ENCODE measurements around the gene GAL3ST2.
"Not testable (repeated sequence)": the region's sequence is repeated elsewhere in the genome, so short reads cannot be mapped to it uniquely, and the experiment has no call there.

Gene GAL3ST2

DNA sequence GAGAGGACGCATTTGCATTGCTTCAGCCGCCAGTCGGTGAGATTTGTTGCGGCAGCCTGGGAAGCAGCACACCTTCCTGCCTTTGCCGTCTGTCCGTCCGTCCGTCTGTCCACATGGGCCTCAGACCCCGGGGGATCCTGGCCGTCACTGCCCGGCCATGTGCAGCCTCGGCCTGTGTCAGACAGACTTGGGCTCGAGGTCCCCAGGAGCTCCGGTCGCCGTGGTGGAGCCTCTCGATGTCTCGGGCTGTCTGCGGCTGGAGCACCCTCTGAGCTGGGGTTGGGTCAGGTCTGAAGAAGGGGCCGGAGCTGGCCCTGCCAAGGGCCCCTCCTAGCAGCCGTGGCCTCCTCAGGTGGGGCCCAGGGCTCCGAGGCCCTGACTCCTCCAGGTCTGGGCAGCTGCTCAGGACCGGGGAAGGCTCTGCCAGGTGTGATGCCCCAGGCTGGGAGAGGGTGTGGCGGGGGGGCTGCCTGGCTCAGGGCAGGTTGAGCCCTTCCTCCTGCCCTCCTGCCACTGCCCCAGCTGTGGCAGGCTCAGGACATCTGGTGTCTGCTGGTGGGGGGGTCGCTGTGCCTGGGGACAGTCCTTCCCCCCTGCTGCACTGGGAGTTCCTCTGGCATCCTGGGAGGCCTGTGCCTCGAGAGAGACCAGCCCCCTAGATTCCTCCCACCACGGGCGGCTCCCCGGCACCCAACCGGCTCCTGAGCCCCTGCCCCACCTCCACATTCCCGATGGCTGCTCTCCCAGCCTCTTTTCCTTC, 44.2 kb downstream of the GAL3ST2 start:
- Mint-ChIP-seq H3K36me3 (no peaks in the 10 kb centered on the region), H3K4me1 (ENCODE audit: low read depth) (peaks cover 2% of the 10 kb centered on the region), H3K27ac (no peak overlapping the region), H3K9me3 (ENCODE audit: low read depth) (no peaks in the 10 kb centered on the region), H3K4me3 (no peak overlapping the region), H3K27me3 (peaks cover 3% of the 10 kb centered on the region)

DNA sequence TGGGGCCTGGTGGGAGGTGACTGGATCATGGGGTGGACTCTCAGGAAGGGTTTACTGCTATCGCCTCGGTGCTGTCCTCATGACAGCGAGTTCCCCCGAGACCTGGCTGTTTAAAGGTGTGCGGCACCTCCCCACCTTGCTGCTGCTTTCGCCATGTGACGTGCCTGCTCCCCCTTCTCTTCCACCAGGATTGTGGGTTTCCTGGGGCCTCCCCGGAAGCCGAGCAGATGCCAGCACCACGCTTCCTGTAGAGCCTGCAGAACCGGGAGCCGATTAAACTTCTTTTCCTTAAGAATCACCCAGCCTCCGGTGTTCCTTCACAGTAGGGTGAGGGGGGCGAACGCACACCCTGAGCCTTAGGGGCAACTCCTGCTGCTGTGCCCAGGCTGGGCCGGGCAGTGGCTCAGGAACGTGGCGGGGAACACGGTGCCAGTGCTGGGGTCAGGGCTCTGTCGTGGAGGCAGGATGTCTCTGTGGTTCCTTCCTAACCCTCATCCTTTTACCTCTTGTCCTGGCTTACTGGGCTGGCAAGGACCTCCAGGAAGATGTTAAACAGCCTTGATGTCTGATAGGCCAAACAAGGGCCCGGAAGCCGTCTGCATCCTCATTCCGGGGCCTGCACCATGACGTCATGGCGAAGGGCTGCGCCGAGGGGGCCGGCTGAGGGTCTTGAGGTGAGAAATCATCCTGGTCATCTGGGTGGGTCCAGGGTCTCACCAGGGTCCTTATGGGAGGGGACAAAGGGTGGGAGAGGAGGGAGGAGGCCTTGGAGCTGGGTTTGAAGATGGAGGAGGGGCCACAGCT, 45.0 kb downstream of the GAL3ST2 start:
- H3K36me3 Mint-ChIP-seq: peaks cover 3% of the 10 kb centered on the region
- no peak overlapping the region for H3K4me3 Mint-ChIP-seq
- H3K27me3 Mint-ChIP-seq: peaks cover 3% of the 10 kb centered on the region
- peaks cover 2% of the 10 kb centered on the region for H3K4me1 Mint-ChIP-seq (ENCODE audit: low read depth)
- H3K27ac Mint-ChIP-seq: no peak overlapping the region
- H3K9me3 Mint-ChIP-seq (ENCODE audit: low read depth): peaks cover 3% of the 10 kb centered on the region

DNA sequence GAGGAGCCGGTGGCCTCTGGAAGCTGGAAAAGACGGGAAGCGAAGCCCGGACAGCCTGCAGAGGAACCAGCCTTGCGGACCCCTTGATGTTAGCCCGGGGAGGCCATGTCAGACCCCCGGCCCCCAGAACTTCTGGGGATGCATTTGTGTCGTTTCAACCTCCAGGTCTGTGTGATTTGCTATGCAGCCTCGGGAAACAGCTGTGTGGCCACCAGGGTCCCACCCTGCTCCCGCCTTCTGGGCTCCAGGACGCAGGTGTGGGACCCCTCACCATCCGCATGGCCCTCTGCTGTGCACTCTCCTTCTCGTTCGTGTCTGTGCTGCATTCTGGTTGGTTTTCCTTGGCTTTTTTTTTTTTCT, 45.6 kb downstream of the GAL3ST2 start:
- H3K4me3 Mint-ChIP-seq: no peak overlapping the region
- H3K36me3 Mint-ChIP-seq: peaks cover 3% of the 10 kb centered on the region
- peaks cover 2% of the 10 kb centered on the region for H3K4me1 Mint-ChIP-seq (ENCODE audit: low read depth)
- no peak overlapping the region for H3K27ac Mint-ChIP-seq
- peaks cover 5% of the 10 kb centered on the region for H3K9me3 Mint-ChIP-seq (ENCODE audit: low read depth)
- peaks cover 3% of the 10 kb centered on the region for H3K27me3 Mint-ChIP-seq

DNA sequence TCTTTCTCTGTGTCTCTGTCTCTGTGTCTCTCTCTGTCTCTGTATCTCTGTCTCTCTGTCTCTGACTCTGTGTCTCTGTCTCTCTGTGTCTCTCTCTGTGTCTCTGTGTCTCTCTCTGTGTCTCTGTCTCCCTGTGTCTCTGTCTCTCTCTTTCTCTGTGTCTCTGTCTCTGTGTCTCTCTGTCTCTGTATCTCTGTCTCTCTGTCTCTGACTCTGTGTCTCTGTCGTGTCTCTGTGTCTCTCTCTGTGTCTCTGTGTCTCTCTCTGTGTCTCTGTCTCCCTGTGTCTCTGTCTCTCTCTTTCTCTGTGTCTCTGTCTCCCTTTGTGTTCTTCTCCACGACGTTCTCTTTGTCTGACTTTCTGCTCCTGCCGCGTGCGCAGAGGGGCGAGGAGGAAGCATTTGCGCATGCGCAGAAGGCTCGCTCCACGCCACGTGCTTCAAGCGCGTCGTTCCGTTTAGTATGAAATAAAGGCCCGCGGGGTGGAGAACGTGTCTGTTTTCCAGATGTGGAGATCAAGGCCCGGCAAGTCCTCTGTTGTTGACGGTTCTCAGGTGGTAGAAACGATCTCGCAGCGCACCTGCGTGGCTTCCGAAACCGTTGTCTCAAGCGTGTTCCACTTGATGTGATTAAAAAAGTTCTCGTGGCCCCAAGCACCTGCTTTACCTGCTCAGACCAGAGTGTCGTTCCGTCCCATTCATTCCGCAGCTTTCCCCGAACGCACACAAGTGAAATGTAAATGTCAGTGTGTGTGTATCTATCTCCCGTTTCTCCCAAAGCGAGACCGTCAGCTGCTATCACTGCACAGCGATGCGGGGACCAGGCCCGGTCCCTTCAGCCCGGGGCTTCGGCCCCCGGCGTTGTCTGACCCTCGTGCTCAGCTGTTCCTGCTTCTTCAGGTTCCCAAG, 47.2 kb downstream of the GAL3ST2 start:
- H3K27ac Mint-ChIP-seq; H3K27me3 Mint-ChIP-seq; H3K36me3 Mint-ChIP-seq; H3K4me1 Mint-ChIP-seq (ENCODE audit: low read depth); H3K9me3 Mint-ChIP-seq (ENCODE audit: low read depth); H3K4me3 Mint-ChIP-seq: not testable (repeated sequence)

- peaks cover 7% of the 10 kb centered on the region for H3K36me3 Mint-ChIP-seq
- H3K27ac Mint-ChIP-seq: no peak overlapping the region
- no peak overlapping the region for H3K4me3 Mint-ChIP-seq
- H3K27me3 Mint-ChIP-seq: peaks cover 5% of the 10 kb centered on the region
- H3K4me1 Mint-ChIP-seq (ENCODE audit: low read depth): peaks cover 2% of the 10 kb centered on the region
- H3K9me3 Mint-ChIP-seq (ENCODE audit: low read depth): peaks cover 9% of the 10 kb centered on the region
These were observed 50.8 kb downstream of the GAL3ST2 start for GRCh38 chr2:241827394-241827793.

DNA sequence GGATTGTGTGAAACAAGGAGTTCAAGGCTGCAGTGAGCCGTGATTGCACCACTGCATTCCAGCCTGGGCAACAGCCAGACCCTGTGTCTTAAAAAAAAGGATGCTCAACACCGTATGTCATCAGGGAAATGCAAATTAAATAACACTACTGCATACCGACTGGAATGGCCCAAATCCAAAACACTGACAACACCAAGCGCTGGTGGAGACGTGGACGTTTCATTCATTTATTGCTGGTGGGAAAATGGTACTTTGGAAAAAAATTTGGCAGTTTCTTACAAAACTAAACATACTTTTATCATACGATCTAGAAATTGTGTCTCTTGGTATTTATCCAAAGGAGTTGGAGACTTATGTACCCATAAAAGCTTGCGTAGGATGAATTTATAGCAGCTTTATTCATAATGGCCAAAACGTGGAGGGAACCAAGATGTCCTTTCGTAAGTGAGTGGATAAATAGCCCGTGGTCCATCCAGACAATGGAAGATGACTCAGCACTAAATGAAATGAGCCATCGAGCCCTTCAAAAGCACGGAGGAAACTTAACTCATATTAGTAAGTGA, 56.6 kb downstream of the GAL3ST2 start:
- peaks cover 1% of the 10 kb centered on the region for H3K4me1 Mint-ChIP-seq (ENCODE audit: low read depth)
- no peaks in the 10 kb centered on the region for H3K9me3 Mint-ChIP-seq (ENCODE audit: low read depth)
- H3K27ac Mint-ChIP-seq: no peak overlapping the region
- peaks cover 2% of the 10 kb centered on the region for H3K27me3 Mint-ChIP-seq
- H3K4me3 Mint-ChIP-seq: no peak overlapping the region
- H3K36me3 Mint-ChIP-seq: no peaks in the 10 kb centered on the region

DNA sequence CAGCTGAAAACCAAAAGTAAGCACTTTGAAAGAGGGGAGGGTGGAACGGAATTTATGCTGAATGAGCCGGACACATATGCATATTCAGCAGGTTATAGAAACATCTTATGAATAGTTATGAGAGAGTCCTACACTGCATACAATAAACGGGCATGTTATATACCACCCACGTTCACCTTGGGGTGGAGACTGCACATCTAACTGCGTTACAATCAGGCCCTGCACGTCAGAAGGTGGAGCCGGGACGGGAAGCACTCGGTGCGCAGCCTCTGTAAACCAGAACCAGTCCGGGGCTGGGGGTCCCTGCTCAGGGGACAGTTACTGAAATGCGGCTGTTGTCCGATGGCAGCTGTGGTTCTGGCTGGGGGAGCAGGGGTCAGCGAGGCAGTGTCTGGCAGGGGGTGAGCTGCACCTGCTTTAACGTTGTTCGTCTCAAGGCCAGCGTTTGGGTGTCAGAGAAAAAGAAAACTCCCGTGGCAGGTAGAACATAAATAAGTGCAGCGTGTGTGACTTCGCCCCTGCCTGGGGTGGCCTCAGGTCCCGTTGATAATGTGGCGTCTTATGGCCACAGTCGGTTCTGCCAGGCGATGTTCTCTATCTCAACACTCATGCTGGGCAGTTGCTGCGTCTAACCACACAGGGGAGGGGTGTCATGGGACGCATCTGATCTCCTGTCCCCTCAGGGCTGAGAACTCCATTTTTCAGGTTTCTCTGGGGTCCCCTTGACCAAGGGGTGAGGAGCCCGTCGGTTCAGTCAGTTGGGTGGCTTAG, 57.3 kb downstream of the GAL3ST2 start:
- H3K27ac Mint-ChIP-seq; H3K27me3 Mint-ChIP-seq; H3K4me3 Mint-ChIP-seq; H3K36me3 Mint-ChIP-seq; H3K9me3 Mint-ChIP-seq (ENCODE audit: low read depth); H3K4me1 Mint-ChIP-seq (ENCODE audit: low read depth): not testable (repeated sequence)

DNA sequence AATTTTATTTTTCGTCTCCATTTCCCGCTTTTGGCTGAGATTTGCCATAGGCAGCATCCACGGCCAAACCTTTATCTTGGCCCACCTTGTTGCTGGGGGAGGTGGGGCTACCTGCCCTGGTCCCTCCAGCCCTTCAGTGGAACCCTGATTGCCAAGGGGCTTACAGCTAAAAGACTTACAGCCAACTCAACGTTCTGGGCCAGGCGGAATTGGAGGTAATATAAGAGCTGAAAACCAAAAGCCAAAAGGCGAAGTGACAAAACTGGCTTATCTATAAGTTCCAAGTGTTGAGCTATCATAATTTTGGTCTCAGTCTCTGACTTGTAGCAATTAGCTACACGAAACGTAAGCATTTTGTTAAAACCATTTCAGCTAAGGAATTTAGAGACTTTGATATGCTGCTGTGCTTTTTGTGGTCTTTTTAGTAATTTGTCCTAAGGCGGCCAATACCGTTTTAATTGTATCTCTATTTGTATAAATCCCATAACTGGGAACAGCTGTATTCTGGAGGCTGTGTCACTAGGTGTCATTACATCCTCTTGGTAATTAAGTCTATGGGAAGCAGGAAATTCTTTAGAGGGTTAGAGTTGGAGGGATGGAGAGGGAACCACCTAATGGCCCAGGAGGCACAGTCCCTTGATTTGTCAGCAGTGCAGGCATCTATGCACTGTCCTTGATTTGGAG, 58.0 kb downstream of the GAL3ST2 start:
- no peak overlapping the region for H3K4me3 Mint-ChIP-seq
- peaks cover 1% of the 10 kb centered on the region for H3K4me1 Mint-ChIP-seq (ENCODE audit: low read depth)
- no peaks in the 10 kb centered on the region for H3K9me3 Mint-ChIP-seq (ENCODE audit: low read depth)
- no peaks in the 10 kb centered on the region for H3K27me3 Mint-ChIP-seq
- H3K27ac Mint-ChIP-seq: no peak overlapping the region
- H3K36me3 Mint-ChIP-seq: no peaks in the 10 kb centered on the region

- H3K27ac Mint-ChIP-seq: no peak overlapping the region
These were observed 59.0 kb downstream of the GAL3ST2 start for GRCh38 chr2:241835611-241836010.

GRCh38 chr2:241836292-241836691, 59.7 kb downstream of the GAL3ST2 start:
- peaks cover 1% of the 10 kb centered on the region for H3K4me1 Mint-ChIP-seq (ENCODE audit: low read depth)
- no peaks in the 10 kb centered on the region for H3K9me3 Mint-ChIP-seq (ENCODE audit: low read depth)
- no peak overlapping the region for H3K27ac Mint-ChIP-seq
- H3K36me3 Mint-ChIP-seq: no peaks in the 10 kb centered on the region
- no peaks in the 10 kb centered on the region for H3K27me3 Mint-ChIP-seq
- H3K4me3 Mint-ChIP-seq: no peak overlapping the region

More at GRCh38 chr2:241835611-241836010, 59.0 kb downstream of the GAL3ST2 start:
- Mint-ChIP-seq H3K4me3 (no peak overlapping the region), H3K27me3 (no peaks in the 10 kb centered on the region), H3K9me3 (ENCODE audit: low read depth) (no peaks in the 10 kb centered on the region), H3K36me3 (no peaks in the 10 kb centered on the region), H3K4me1 (ENCODE audit: low read depth) (peaks cover 1% of the 10 kb centered on the region)

DNA sequence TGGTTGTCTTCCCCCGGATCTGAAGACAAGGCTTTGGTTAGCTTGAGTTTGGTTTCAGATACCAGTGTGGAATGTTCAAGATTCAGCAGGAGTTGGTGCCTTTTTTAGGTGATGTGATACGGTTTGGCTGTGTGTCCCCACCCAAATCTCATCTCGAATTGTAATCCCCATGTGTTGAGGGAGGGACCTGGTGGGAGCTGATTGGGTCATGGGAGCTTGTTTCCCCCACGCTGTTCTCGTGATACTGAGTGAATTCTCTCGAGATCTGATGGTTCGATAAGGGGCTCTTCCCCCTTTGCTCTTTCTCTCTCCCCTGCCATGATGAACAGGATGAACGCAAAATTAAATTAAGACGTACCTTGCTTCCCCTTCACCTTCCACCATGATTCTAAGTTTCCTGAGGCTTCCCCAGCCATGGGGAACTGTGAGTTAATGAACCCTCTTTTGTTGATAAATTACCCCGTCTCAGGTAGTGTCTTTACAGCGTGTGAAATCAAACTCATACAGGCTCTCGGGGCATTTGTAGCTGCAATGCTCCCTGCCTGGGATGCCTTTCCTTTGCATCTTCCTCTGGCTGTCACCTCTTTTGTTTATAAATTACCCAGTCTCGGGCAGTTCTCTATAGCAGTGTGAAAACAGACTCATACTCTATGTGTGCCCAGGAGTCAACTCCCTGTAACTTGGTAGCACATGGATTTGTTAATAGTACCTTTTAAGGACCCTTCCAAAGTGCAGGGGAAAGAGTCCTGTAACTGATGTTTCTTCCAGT, 60.8 kb downstream of the GAL3ST2 start:
- H3K27ac Mint-ChIP-seq: no peak overlapping the region
- H3K4me3 Mint-ChIP-seq: no peak overlapping the region
- H3K4me1 Mint-ChIP-seq (ENCODE audit: low read depth): peaks cover 1% of the 10 kb centered on the region
- no peaks in the 10 kb centered on the region for H3K36me3 Mint-ChIP-seq
- no peaks in the 10 kb centered on the region for H3K9me3 Mint-ChIP-seq (ENCODE audit: low read depth)
- H3K27me3 Mint-ChIP-seq: no peaks in the 10 kb centered on the region

DNA sequence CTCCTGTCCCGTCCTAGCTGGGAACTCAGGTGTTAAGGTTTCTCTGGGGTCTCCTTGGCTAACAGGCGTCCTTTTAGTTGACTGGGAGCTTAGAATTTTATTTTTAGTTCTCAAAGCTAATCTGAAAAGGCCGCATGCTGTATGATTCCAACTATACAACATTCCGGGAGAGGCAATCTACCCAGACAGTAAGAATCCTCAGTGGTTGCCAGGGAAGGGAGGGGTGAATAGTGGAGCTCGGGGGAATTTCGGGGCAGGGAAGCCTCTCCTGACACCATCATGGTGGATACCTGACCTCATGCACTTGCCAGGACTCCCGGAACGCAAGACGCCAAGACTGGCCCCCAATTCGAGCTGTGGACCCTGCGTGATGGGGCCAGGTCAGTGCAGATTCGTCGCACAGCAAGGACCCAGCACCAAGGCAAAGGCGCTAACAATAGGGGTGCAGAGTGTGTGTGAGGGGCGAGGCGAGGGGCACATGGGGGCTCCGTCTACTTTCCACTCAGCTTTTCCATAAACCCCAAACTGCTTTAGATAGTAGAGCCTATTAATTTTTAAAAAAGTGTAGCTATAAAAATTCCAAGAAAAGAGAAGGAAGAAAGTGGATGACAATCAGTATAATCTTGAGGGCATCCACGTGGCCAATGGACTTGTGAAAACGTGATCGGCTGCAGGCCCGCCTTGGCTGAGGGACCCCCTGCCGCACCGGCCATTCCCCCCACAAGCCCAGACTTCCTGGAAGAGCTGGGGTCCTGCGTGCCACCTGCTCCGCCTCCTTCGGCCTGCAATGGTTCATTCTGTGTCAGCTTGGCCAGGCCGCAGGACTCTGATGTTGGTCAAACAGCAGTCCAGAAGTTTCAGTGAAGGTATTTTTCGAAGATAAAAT, 64.8 kb downstream of the GAL3ST2 start:
- Mint-ChIP-seq H3K36me3 (no peaks in the 10 kb centered on the region), H3K27ac (peak overlapping the region; percentile 22), H3K4me3 (no peak overlapping the region), H3K4me1 (ENCODE audit: low read depth) (peaks cover 26% of the 10 kb centered on the region), H3K9me3 (ENCODE audit: low read depth) (no peaks in the 10 kb centered on the region), H3K27me3 (peaks cover 2% of the 10 kb centered on the region)

Data from activated naive CD8-positive, alpha-beta T cell (primary cell).